K562 (cell line): Measurements from ENCODE around the gene PLSCR5. TPM values are rescaled to one million over a fixed set of nuclear protein-coding genes. Genes with fewer than 3 reads are reported as not detected.

Experiments
- ATAC-seq: fragments of 200-7000 bp; cut with Tn5 transposase; 3 replicates; pipeline ENCODE4 v1.9.1; 2020; ENCODE audit warnings: moderate library complexity
- BruUV-seq: library from RNA; stranded (reverse); fragments of 400-500 nt; replicated peaks from 2 replicates; lab custom pipeline; 2021; lab: Mats Ljungman, UMichigan
- CTCF ChIA-PET: fragments of 300-600 bp; formaldehyde crosslinking; extraction: SDS; loops from one replicate; lab custom pipeline; 2021; ENCODE audit warnings: low intra/inter-chr PET ratio; lab: Yijun Ruan, JAX
- POLR2A ChIA-PET: fragments of 300-600, 350-650 bp; sonication (Branson Sonifier 250); formaldehyde crosslinking; extraction: SDS; loops from one replicate; lab custom pipeline; 2021; ENCODE audit warnings: antibody characterized with exemption, inconsistent platforms; lab: Yijun Ruan, JAX
- DNase-seq, 4 experiments: peaks; one replicate each; pipeline versions ENCODE4 v3.0.0 to v3.0.0-alpha.2; 2011 to 2018; ENCODE audit warnings: low spot score in 3 of 4, mixed read lengths in 3 of 4; ENCODE audit errors: extremely low read depth in 1 of 4
- FAIRE-seq: peaks from 2 replicates; lab custom pipeline; 2011; peaks lifted over from hg19 to GRCh38; lab: Jason Lieb, UNC
- H2AFZ ChIP-seq: 2 replicates; pipeline ENCODE4 v1.6.0; 2011; ENCODE audit warnings: low read depth, low read length, control low read depth, inconsistent platforms
- H3K27ac ChIP-seq: fragments of 200-600 bp; 3 replicates; pipeline ENCODE4 v1.8.0; 2011; ENCODE audit warnings: low read depth, mild to moderate bottlenecking, control low read depth, inconsistent platforms, low read length, moderate library complexity, mixed read lengths; ENCODE audit errors: extremely low read depth
- H3K27me3 ChIP-seq, 2 experiments: fragments of 300-600 bp in 1 of 2; 2 replicates in 1 of 2; 3 replicates in 1 of 2; pipeline versions ENCODE4 v1.6.0 to v1.8.0; 2011; ENCODE audit warnings: inconsistent platforms in 2 of 2, low read length in 2 of 2, mild to moderate bottlenecking in 1 of 2, mixed read lengths in 1 of 2, moderate library complexity in 1 of 2; ENCODE audit not compliant: control insufficient read depth in 2 of 2, insufficient read depth in 2 of 2
- H3K36me3 ChIP-seq: fragments of 300-600 bp; 3 replicates; pipeline ENCODE4 v1.8.0; 2011; ENCODE audit warnings: mild to moderate bottlenecking, low read length, inconsistent platforms; ENCODE audit not compliant: control insufficient read depth, insufficient read depth
- H3K4me1 ChIP-seq, 2 experiments: fragments of 200-600 bp in 1 of 2; replicated peaks in 1 of 2; 2 replicates in 1 of 2; 3 replicates in 1 of 2; pipeline versions ENCODE4 v1.5.1 to v1.8.0; 2011; ENCODE audit warnings: inconsistent platforms in 2 of 2, low read length in 2 of 2, mild to moderate bottlenecking in 1 of 2, mixed read lengths in 1 of 2, moderate library complexity in 1 of 2; ENCODE audit not compliant: control insufficient read depth in 2 of 2, insufficient read depth in 2 of 2
- H3K4me2 ChIP-seq: 2 replicates; pipeline ENCODE4 v1.6.1; 2011; ENCODE audit warnings: low read length, control low read depth, inconsistent platforms, mixed read lengths; ENCODE audit not compliant: insufficient read depth
- H3K4me3 ChIP-seq: fragments of 200-600 bp; sonication (generic), shearing (Covaris generic); 2 replicates; pipeline ENCODE4 v1.5.1; 2016; ENCODE audit warnings: control low read depth, inconsistent platforms
- H3K79me2 ChIP-seq: fragments of 200-600 bp; 3 replicates; pipeline ENCODE4 v1.8.0; 2011; ENCODE audit warnings: low read length, inconsistent platforms; ENCODE audit not compliant: control insufficient read depth, insufficient read depth
- H3K9ac ChIP-seq, 2 experiments: 2 replicates each; pipeline versions ENCODE4 v1.6.0 to v1.6.1; 2011; ENCODE audit warnings: low read depth in 2 of 2, low read length in 2 of 2, control low read depth in 1 of 2, inconsistent platforms in 1 of 2, mild to moderate bottlenecking in 1 of 2, mixed read lengths in 1 of 2; ENCODE audit not compliant: insufficient read depth in 1 of 2
- H3K9me1 ChIP-seq: one replicate; pipeline ENCODE4 v1.6.0; 2011; ENCODE audit warnings: inconsistent platforms, mild to moderate bottlenecking, low read length, moderate library complexity; ENCODE audit not compliant: control insufficient read depth, insufficient read depth
- H3K9me3 ChIP-seq: replicated peaks from 2 replicates; pipeline ENCODE4 v1.5.1; 2011; ENCODE audit warnings: low read depth, low read length, inconsistent platforms; ENCODE audit not compliant: control insufficient read depth, insufficient read depth
- H4K20me1 ChIP-seq: replicated peaks from 2 replicates; pipeline ENCODE4 v1.6.1; 2011; ENCODE audit warnings: low read length, inconsistent platforms, mixed read lengths; ENCODE audit not compliant: control insufficient read depth, insufficient read depth
- C11orf30 ChIP-seq: fragments of 450-650 bp; IDR thresholded peaks from 2 replicates; pipeline ENCODE4 v1.6.1; 2016; ENCODE audit warnings: low read depth, mild to moderate bottlenecking
- CEBPB ChIP-seq: fragments of 450-650 bp; IDR thresholded peaks from 2 replicates; pipeline ENCODE4 v1.6.1; 2016; ENCODE audit warnings: missing genetic modification characterization, missing compliant biosample characterization
- CEBPG ChIP-seq, 3 experiments: fragments of 200-800 bp in 1 of 3; sonication (Bioruptor generic) in 1 of 3; sonication (generic) in 1 of 3; formaldehyde crosslinking in 1 of 3; IDR thresholded peaks in 2 of 3; conservative IDR thresholded peaks in 1 of 3; 2 replicates each; pipeline versions ENCODE4 v1.6.1 to v1.8.0; 2016 to 2022; ENCODE audit warnings: missing compliant biosample characterization in 2 of 3, missing genetic modification characterization in 2 of 3, mild to moderate bottlenecking in 1 of 3, missing genetic modification reagents in 1 of 3
- DMBX1 ChIP-seq: fragments of 250-450 bp; sonication (Bioruptor Pico); IDR thresholded peaks from 2 replicates; pipeline ENCODE4 v1.8.0; 2022; ENCODE audit warnings: inconsistent platforms, mild to moderate bottlenecking, moderate library complexity, borderline replicate concordance
- MAFF ChIP-seq: IDR thresholded peaks from 2 replicates; pipeline ENCODE4 v1.6.1; 2012; ENCODE audit warnings: low read length, improper control_type of control experiment
- MAFG ChIP-seq: fragments of 450-650 bp; conservative IDR thresholded peaks from 2 replicates; pipeline ENCODE4 v1.6.1; 2016; ENCODE audit warnings: missing genetic modification characterization, missing compliant biosample characterization
- MAFK ChIP-seq: IDR thresholded peaks from 2 replicates; pipeline ENCODE4 v1.6.1; 2011; ENCODE audit warnings: low read length, improper control_type of control experiment
- ZEB2 ChIP-seq: fragments of 450-650 bp; IDR thresholded peaks from 2 replicates; pipeline ENCODE4 v1.6.1; 2016
- ZNF316 ChIP-seq: fragments of 450-650 bp; IDR thresholded peaks from 2 replicates; pipeline ENCODE4 v1.6.1; 2016
- WGBS: fragments of 100-300 bp; shearing (Covaris generic); methylation state at CpG from one replicate; pipeline ENCODE4 v1.1.6; 2016; ENCODE audit warnings: low coverage, mixed read lengths; ENCODE audit not compliant: insufficient coverage; ENCODE audit errors: missing lambda C conversion rate; 5-methylcytosine and 5-hydroxymethylcytosine counted together
- in situ Hi-C: fragments of 300-500 bp; cut with MboI; formaldehyde crosslinking; loops from 4 replicates; pipeline ENCODE4 v1.15.0; 2018; ENCODE audit warnings: inconsistent platforms, mixed read lengths
- intact Hi-C: fragments of 100-400 bp; cut with micrococcal nuclease; formaldehyde crosslinking; loops from 2 replicates; pipeline ENCODE4 v1.14.2; 2022
- polyA plus RNA-seq, 8 experiments: library from polyadenylated mRNA; depleted of rRNA in 4 of 8; stranded (reverse) in 5 of 8; unstranded in 3 of 8; fragments of >200 nt; fragmentation: Nextera tagmentation in 2 of 8; fragmentation: Illumina TruSeq in 1 of 8; extraction: Ambion mirVana in 2 of 8; extraction: Trizol in 1 of 8; gene quantifications; 2 replicates each; pipeline versions ENCODE4 v1.2.1 to v1.2.3, GENCODE V29; 2011 to 2014; ENCODE audit warnings: inconsistent platforms in 1 of 8, missing spikeins in 1 of 8
- total RNA-seq, 7 experiments: library from RNA; depleted of rRNA in 6 of 7; stranded (reverse); fragments of >200 nt in 6 of 7; fragmentation: Illumina TruSeq in 2 of 7; extraction: Trizol in 2 of 7; gene quantifications; 2 replicates each; pipeline versions ENCODE4 v1.2.1 to v1.2.3, GENCODE V29; 2011 to 2021; ENCODE audit warnings: low replicate concordance in 1 of 7
- TF ChIP-seq, protein P1 (sequence below), 2 experiments: fragments of 250-450 bp in 1 of 2; fragments of 450-650 bp in 1 of 2; sonication (Bioruptor Pico) in 1 of 2; IDR thresholded peaks; 2 replicates each; pipeline versions ENCODE4 v1.6.1 to v1.8.0; 2016 to 2021; ENCODE audit warnings: mild to moderate bottlenecking in 2 of 2, moderate library complexity in 2 of 2, missing compliant biosample characterization in 1 of 2, missing genetic modification characterization in 1 of 2

The PLSCR5 gene
- total and polyA plus RNA-seq, 9 of the 15 experiments (the other 6 are each of a cell fraction or from before 2014, with no cell fraction given): not detected

DNA sequence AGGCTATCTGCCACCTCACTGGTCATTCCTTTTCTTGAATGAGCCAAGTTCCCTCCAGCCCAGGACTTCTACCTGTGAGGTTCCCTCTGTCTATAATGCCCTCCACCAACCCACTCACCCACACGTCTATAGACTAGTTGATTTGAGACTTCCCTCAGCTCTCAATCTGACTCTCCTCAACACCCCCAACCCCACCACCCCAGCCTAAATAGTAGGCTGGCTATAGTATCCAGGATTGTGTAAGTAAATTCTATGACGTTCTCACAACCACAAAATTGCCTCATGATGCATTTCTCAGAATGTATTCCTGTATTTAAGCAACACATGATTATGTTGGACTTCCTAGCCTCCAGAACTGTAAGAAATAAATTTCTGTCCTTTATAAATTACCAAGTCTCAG lies 63.0 kb downstream of the PLSCR5 start:
- no peaks in the 10 kb centered on the region for H3K9me1 ChIP-seq
- no peak for DNase-seq
- H3K4me1 ChIP-seq: peaks cover 4 to 28% of the 10 kb centered on the region in 2 experiments; a peak in 4 of 5 replicates
- peak overlapping the region; percentile 92 for H3K4me3 ChIP-seq
- no peaks in the 10 kb centered on the region for H3K27me3 ChIP-seq
- H3K9ac ChIP-seq: peak overlapping the region; percentile 34 to 73; a peak in 3 of 4 replicates
- peaks cover 30% of the 10 kb centered on the region for H3K36me3 ChIP-seq
- TF ChIP-seq CEBPB (tag) (peak; percentile 75), ZEB2 (no peak), CEBPG (CRISPR knock-in tag; IDR thresholded peaks at IDR 0.05) (no peak), CEBPG (tag; conservative IDR thresholded peaks at IDR 0.05 in 1 of 2, IDR thresholded peaks at IDR 0.05 in 1 of 2) (peak; percentile 50 to 83)
- TF ChIP-seq, all 486 proteins: peak for 2
- ATAC-seq (peak; percentile 3; the same call in 2 of the 3 replicates), FAIRE-seq (no peak)
- no peak overlapping the region for H2AFZ ChIP-seq
- H3K4me2 ChIP-seq: peak overlapping the region; percentile 83
- in situ Hi-C loops: no loop called here
- peaks cover 81% of the 10 kb centered on the region for H3K79me2 ChIP-seq
- H3K9me3 ChIP-seq: no peaks in the 10 kb centered on the region
- 0 out of 2 replicates have a peak, but pooled peaks cover 5% of the 10 kb centered on the region for H4K20me1 ChIP-seq
- WGBS: 0% methylated on average over 2 of the region's 2 CpGs
- ChIA-PET CTCF (no interaction called here), POLR2A (interaction anchor here (1.9 kb wide), 1 partner anchor 8 kb away, joined by 6 read pairs; no protein-coding TSS in a partner anchor)
- intact Hi-C loops: loop anchor here (5.0 kb wide), 1 partner anchor 35 kb away; no protein-coding TSS in a partner anchor
- BruUV-seq: no TSS peak
- H3K27ac ChIP-seq: no peak overlapping the region; the same call in 2 of the 3 replicates

DNA sequence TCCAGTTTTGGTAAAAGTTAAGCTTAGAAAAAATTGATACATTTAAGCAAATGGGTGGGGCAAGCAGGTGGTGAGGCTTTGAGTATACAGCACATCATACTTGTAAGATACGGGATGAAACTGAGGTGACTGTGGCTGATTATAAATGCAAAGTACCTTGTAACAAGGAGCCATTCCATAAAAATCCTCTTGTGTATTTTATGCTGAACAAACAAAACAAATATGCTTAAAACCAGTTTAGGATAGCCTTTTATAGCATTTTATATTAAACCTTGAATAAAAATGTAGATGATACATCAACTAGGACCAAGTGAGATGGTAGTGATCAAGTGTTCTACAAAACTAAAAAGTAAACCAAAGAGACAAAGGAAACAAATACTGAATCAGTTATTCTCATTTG lies 64.2 kb downstream of the PLSCR5 start:
- no peak overlapping the region for H2AFZ ChIP-seq
- TF ChIP-seq DMBX1 (CRISPR knock-in tag) (no peak), C11orf30 (peak; percentile 83), MAFF (peak; percentile 49), MAFK (peak; percentile 37; the same call in 1 of the 2 replicates), ZNF316 (peak; percentile 90), MAFG (tag) (peak; percentile 73)
- TF ChIP-seq, protein P1, sequence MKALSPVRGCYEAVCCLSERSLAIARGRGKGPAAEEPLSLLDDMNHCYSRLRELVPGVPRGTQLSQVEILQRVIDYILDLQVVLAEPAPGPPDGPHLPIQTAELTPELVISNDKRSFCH (CRISPR knock-in tag; IDR thresholded peaks at IDR 0.05): no peak
- TF ChIP-seq, protein P1 (tag; IDR thresholded peaks at IDR 0.05): no peak
- peaks cover 89% of the 10 kb centered on the region for H3K79me2 ChIP-seq
- no peaks in the 10 kb centered on the region for H3K9me1 ChIP-seq
- DNase-seq: no peak
- in situ Hi-C loops (no loop called here), intact Hi-C loops (loop anchor here (5.0 kb wide), 1 partner anchor 34 kb away; no protein-coding TSS in a partner anchor)
- no peak for FAIRE-seq
- peaks cover 4 to 27% of the 10 kb centered on the region in 2 experiments; a peak in 4 of 5 replicates for H3K4me1 ChIP-seq
- H3K36me3 ChIP-seq: peaks cover 33% of the 10 kb centered on the region
- CTCF ChIA-PET: no interaction called here
- H3K27me3 ChIP-seq: no peaks in the 10 kb centered on the region
- 0 out of 2 replicates have a peak, but pooled peaks cover 5% of the 10 kb centered on the region for H4K20me1 ChIP-seq
- 75% methylated on average over 1 of the region's 1 CpG for WGBS
- no peak overlapping the region for H3K27ac ChIP-seq
- BruUV-seq: no TSS peak
- no peaks in the 10 kb centered on the region for H3K9me3 ChIP-seq
- no peak overlapping the region; the same call in 1 of the 2 replicates for H3K4me3 ChIP-seq
- H3K4me2 ChIP-seq: no peak overlapping the region
- no peak overlapping the region for H3K9ac ChIP-seq
- POLR2A ChIA-PET: interaction anchor here (0.9 kb wide), 1 partner anchor 10 kb away, joined by 5 read pairs; no protein-coding TSS in a partner anchor
- ATAC-seq: no peak
